IMR-90 (cell line): ENCODE data around the gene NRL. TPM values are rescaled to one million over a fixed set of nuclear protein-coding genes. Genes with fewer than 3 reads are reported as not detected.
"Not testable (repeated sequence)": the region's sequence is repeated elsewhere in the genome, so short reads cannot be mapped to it uniquely, and the experiment has no call there.

Experiments
- ATAC-seq: fragments of 200-7000 bp; cut with Tn5 transposase; 2 replicates; pipeline ENCODE4 v1.9.1; 2020; ENCODE audit warnings: low read depth, mild to moderate bottlenecking, moderate library complexity
- BruUV-seq: library from RNA; stranded (reverse); fragments of 400-500 nt; replicated peaks from 2 replicates; lab custom pipeline; 2021; lab: Mats Ljungman, UMichigan
- CTCF ChIA-PET: fragments of 300-600 bp; formaldehyde crosslinking; extraction: SDS; loops from one replicate; lab custom pipeline; 2021; ENCODE audit warnings: antibody characterized with exemption; lab: Yijun Ruan, JAX
- POLR2A ChIA-PET: fragments of 300-600 bp; sonication (Branson Sonifier 250); formaldehyde crosslinking; loops from one replicate; lab custom pipeline; 2022; ENCODE audit warnings: antibody characterized with exemption; ENCODE audit not compliant: unreplicated experiment; lab: Charles Lee
- DNase-seq: peaks from one replicate; pipeline ENCODE4 v3.0.0; 2013
- H2AFZ ChIP-seq: replicated peaks from 2 replicates; pipeline ENCODE3; 2013; ENCODE audit warnings: low read length, mild to moderate bottlenecking; ENCODE audit not compliant: poor library complexity
- H2AK5ac ChIP-seq: 2 replicates; pipeline ENCODE4 v1.6.1; 2013; ENCODE audit warnings: low read depth, low read length, inconsistent platforms
- H2AK9ac ChIP-seq: replicated peaks from 2 replicates; pipeline ENCODE3; 2013; ENCODE audit warnings: mild to moderate bottlenecking, low read depth, low read length, moderate library complexity; ENCODE audit not compliant: poor library complexity
- H2BK120ac ChIP-seq: 2 replicates; pipeline ENCODE4 v1.6.1; 2013; ENCODE audit warnings: low read depth, low read length, inconsistent platforms
- H2BK15ac ChIP-seq: 3 replicates; pipeline ENCODE4 v1.6.1; 2013; ENCODE audit warnings: low read depth, low read length, inconsistent platforms
- H2BK20ac ChIP-seq: 2 replicates; pipeline ENCODE4 v1.6.1; 2013; ENCODE audit warnings: low read depth, mild to moderate bottlenecking, inconsistent platforms, low read length, moderate library complexity
- H2BK5ac ChIP-seq: 2 replicates; pipeline ENCODE4 v1.6.1; 2013; ENCODE audit warnings: mild to moderate bottlenecking, low read depth, low read length, inconsistent platforms; ENCODE audit not compliant: poor library complexity, severe bottlenecking
- H3K14ac ChIP-seq: replicated peaks from 2 replicates; pipeline ENCODE4 v1.6.1; 2013; ENCODE audit warnings: low read depth, low read length, inconsistent platforms
- H3K18ac ChIP-seq: 2 replicates; pipeline ENCODE4 v1.6.1; 2013; ENCODE audit warnings: low read depth, low read length, control low read depth
- H3K23ac ChIP-seq: 2 replicates; pipeline ENCODE4 v1.6.1; 2013; ENCODE audit warnings: low read depth, low read length, inconsistent platforms
- H3K27ac ChIP-seq: 2 replicates; pipeline ENCODE4 v1.5.1; 2013; ENCODE audit warnings: mild to moderate bottlenecking, control low read depth, low read length; ENCODE audit not compliant: insufficient read depth
- H3K27me3 ChIP-seq: 2 replicates; pipeline ENCODE4 v1.6.1; 2013; ENCODE audit warnings: low read length; ENCODE audit not compliant: control insufficient read depth, insufficient read depth
- H3K36me3 ChIP-seq: 2 replicates; pipeline ENCODE4 v1.6.1; 2013; ENCODE audit warnings: low read length, mixed read lengths; ENCODE audit not compliant: control insufficient read depth, insufficient read depth
- H3K4ac ChIP-seq: 2 replicates; pipeline ENCODE4 v1.6.1; 2013; ENCODE audit warnings: low read depth, low read length, inconsistent platforms
- H3K4me1 ChIP-seq: 2 replicates; pipeline ENCODE4 v1.6.1; 2013; ENCODE audit warnings: low read length, mixed read lengths; ENCODE audit not compliant: control insufficient read depth, insufficient read depth
- H3K4me2 ChIP-seq: 2 replicates; pipeline ENCODE4 v1.6.1; 2013; ENCODE audit warnings: low read depth, mild to moderate bottlenecking, control low read depth, low read length, moderate library complexity
- H3K4me3 ChIP-seq: 2 replicates; pipeline ENCODE4 v1.5.1; 2013; ENCODE audit warnings: low read depth, mild to moderate bottlenecking, control low read depth, low read length, moderate library complexity; ENCODE audit not compliant: insufficient read depth
- H3K56ac ChIP-seq: 2 replicates; pipeline ENCODE4 v1.6.1; 2013; ENCODE audit warnings: low read length, inconsistent platforms; ENCODE audit not compliant: insufficient read depth; ENCODE audit errors: extremely low read depth
- H3K79me1 ChIP-seq, 2 experiments: 2 replicates each; pipeline ENCODE4 v1.6.1; 2013; ENCODE audit warnings: low read length in 2 of 2, inconsistent platforms in 1 of 2, low read depth in 1 of 2
- H3K9ac ChIP-seq: 2 replicates; pipeline ENCODE4 v1.6.1; 2013; ENCODE audit warnings: low read depth, low read length, control low read depth
- H3K9me1 ChIP-seq: 2 replicates; pipeline ENCODE4 v1.6.1; 2013; ENCODE audit warnings: low read length, inconsistent platforms; ENCODE audit not compliant: insufficient read depth
- H3K9me3 ChIP-seq: 2 replicates; pipeline ENCODE4 v1.6.1; 2013; ENCODE audit warnings: low read length; ENCODE audit not compliant: control insufficient read depth, insufficient read depth
- H4K20me1 ChIP-seq: 2 replicates; pipeline ENCODE4 v1.6.1; 2013; ENCODE audit warnings: low read length, inconsistent platforms; ENCODE audit not compliant: insufficient read depth
- H4K5ac ChIP-seq: 2 replicates; pipeline ENCODE4 v1.6.1; 2013; ENCODE audit warnings: mild to moderate bottlenecking, low read depth, low read length, control low read depth
- H4K8ac ChIP-seq, 2 experiments: 2 replicates each; pipeline ENCODE4 v1.6.1; 2013; ENCODE audit warnings: low read depth in 2 of 2, low read length in 2 of 2, control low read depth in 1 of 2, inconsistent platforms in 1 of 2
- H4K91ac ChIP-seq: 2 replicates; pipeline ENCODE4 v1.6.1; 2013; ENCODE audit warnings: low read depth, low read length, inconsistent platforms; ENCODE audit not compliant: insufficient read depth
- CEBPB ChIP-seq: IDR thresholded peaks from 2 replicates; pipeline ENCODE4 v1.6.1; 2012; ENCODE audit warnings: low read depth, low read length, improper control_type of control experiment
- FOS ChIP-seq: fragments of 150-350 bp; IDR thresholded peaks from 2 replicates; pipeline ENCODE4 v1.6.1; 2016; ENCODE audit warnings: low read depth, low read length
- MAFK ChIP-seq: IDR thresholded peaks from 2 replicates; pipeline ENCODE4 v1.6.1; 2012; ENCODE audit warnings: low read depth, low read length, improper control_type of control experiment
- MAZ ChIP-seq: IDR thresholded peaks from 2 replicates; pipeline ENCODE4 v1.6.1; 2012; ENCODE audit warnings: low read depth, mild to moderate bottlenecking, low read length, improper control_type of control experiment, moderate library complexity, borderline replicate concordance
- NFE2L2 ChIP-seq: fragments of 150-350 bp; IDR thresholded peaks from 2 replicates; pipeline ENCODE4 v1.6.1; 2016; ENCODE audit warnings: low read depth, mild to moderate bottlenecking, low read length
- WGBS, 2 experiments: methylation state at CpG; one replicate each; pipeline versions ENCODE4 v1.1.5 to v1.1.7; 2013; ENCODE audit warnings: missing lambda C conversion rate in 2 of 2; ENCODE audit not compliant: insufficient read length in 1 of 2; ENCODE audit errors: extremely low coverage in 2 of 2; 5-methylcytosine and 5-hydroxymethylcytosine counted together
- dilution Hi-C: fragments of 300-500 bp; cut with HindIII; formaldehyde crosslinking; loops from one replicate; pipeline ENCODE4 v1.14.3; 2018; ENCODE audit warnings: low sequenced_read_pairs; ENCODE audit not compliant: unreplicated experiment
- in situ Hi-C: fragments of 300-500 bp; cut with MboI; formaldehyde crosslinking; loops from 3 replicates; pipeline ENCODE4 v1.14.3; 2019; ENCODE audit warnings: low sequenced_read_pairs, inconsistent platforms, mixed read lengths
- intact Hi-C: fragments of 100-400 bp; cut with micrococcal nuclease; formaldehyde crosslinking; loops from 2 replicates; pipeline ENCODE4 v1.10.0; 2022
- polyA plus RNA-seq, 3 experiments: library from polyadenylated mRNA; depleted of rRNA; stranded (reverse); fragments of >200 nt; gene quantifications; 2 replicates each; pipeline ENCODE4 v1.2.3, GENCODE V29; 2012; ENCODE audit warnings: low replicate concordance in 1 of 3
- total RNA-seq: library from RNA; depleted of rRNA; stranded (reverse); fragments of >200 nt; gene quantifications from 2 replicates; pipeline ENCODE4 v1.2.3, GENCODE V29; 2012

NRL gene
- total and polyA plus RNA-seq, 2 of the 4 experiments (the other 2 are of a cell fraction) = 0.18 to 0.70 TPM

- ChIA-PET POLR2A (no interaction called here), CTCF (no interaction called here)
- Histone ChIP-seq H3K27me3 (no peaks in the 10 kb centered on the region), H2AFZ (no peak overlapping the region), H3K79me1 (no peaks in the 10 kb centered on the region), H3K27ac (no peak overlapping the region), H4K5ac (no peak overlapping the region), H3K14ac (no peak overlapping the region), H3K4me2 (no peak overlapping the region), H3K4me1 (no peaks in the 10 kb centered on the region), H2BK120ac (no peak overlapping the region), H3K9me1 (no peaks in the 10 kb centered on the region), H4K8ac (no peak overlapping the region), H3K18ac (no peak overlapping the region), H2BK20ac (no peak overlapping the region), H3K23ac (no peak overlapping the region), H3K4ac (no peak overlapping the region), H2AK5ac (no peak overlapping the region), H3K56ac (no peak overlapping the region), H3K36me3 (no peaks in the 10 kb centered on the region), H2BK15ac (no peak overlapping the region), H3K9me3 (peaks cover 3% of the 10 kb centered on the region; the same call in 1 of the 2 replicates), H4K20me1 (no peaks in the 10 kb centered on the region), H3K4me3 (no peak overlapping the region), H3K9ac (no peak overlapping the region), H2AK9ac (no peak overlapping the region), H2BK5ac (no peak overlapping the region), H4K91ac (no peak overlapping the region)
- no TSS peak for BruUV-seq
- dilution Hi-C loops (no loop called here), intact Hi-C loops (loop anchor here (5.0 kb wide), 1 partner anchor 46 kb away; the partner anchor contains the start of gene DHRS4L2), in situ Hi-C loops (loop anchor here (10.0 kb wide), 1 partner anchor 48 kb away; the partner anchor contains the start of gene DHRS4L2)
- ATAC-seq = no peak
- TF ChIP-seq FOS = peak; percentile 59; the same call in 1 of the 2 replicates
- no peak for TF ChIP-seq MAZ
- peak; percentile 87 for TF ChIP-seq NFE2L2
- TF ChIP-seq CEBPB = peak; percentile 92
- peak; percentile 10; the same call in 1 of the 2 replicates for TF ChIP-seq MAFK
- DNase-seq = peak; percentile 79
- WGBS, 2 experiments = 50% methylated on average over 1 of the region's 2 CpGs; no CpG with 5 or more reads in 1 of the 2 experiments
These were observed 81.9 kb downstream of the NRL start for GRCh38 chr14:24032727-24033418.

DNA sequence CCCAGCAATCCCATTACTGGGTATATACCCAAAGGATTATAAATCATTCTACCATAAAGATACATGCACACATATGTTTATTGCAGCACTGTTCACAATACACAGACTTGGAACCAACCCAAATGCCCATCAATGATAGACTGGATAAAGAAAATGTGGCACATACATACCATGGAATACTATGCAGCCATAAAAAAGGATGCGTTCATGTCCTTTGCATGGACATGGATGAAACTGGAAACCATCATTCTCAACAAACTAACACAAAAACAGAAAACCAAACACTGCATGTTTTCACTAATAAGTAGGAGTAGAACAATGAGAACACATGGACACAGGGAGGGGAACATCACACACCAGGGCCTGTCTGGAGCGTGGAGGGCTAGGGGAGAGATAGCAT, 83.4 kb downstream of the NRL start:
- WGBS, 2 experiments = no CpG with 5 or more reads among the region's 2 CpGs
- BruUV-seq, H2AK9ac ChIP-seq, H3K9me3 ChIP-seq, H3K4ac ChIP-seq, H3K27ac ChIP-seq, H4K91ac ChIP-seq, H3K79me1 ChIP-seq, ATAC-seq, DNase-seq, H2BK20ac ChIP-seq, H3K36me3 ChIP-seq, H3K4me2 ChIP-seq, H3K4me1 ChIP-seq, H2AFZ ChIP-seq, H2BK15ac ChIP-seq, H4K8ac ChIP-seq, CTCF ChIA-PET, H3K14ac ChIP-seq, dilution Hi-C loops, H2BK120ac ChIP-seq, H3K4me3 ChIP-seq, H3K56ac ChIP-seq, H2AK5ac ChIP-seq, H3K23ac ChIP-seq, H4K20me1 ChIP-seq, H3K9ac ChIP-seq, H3K9me1 ChIP-seq, H2BK5ac ChIP-seq, H3K18ac ChIP-seq, H4K5ac ChIP-seq, H3K27me3 ChIP-seq, POLR2A ChIA-PET: not testable (repeated sequence)
- intact Hi-C loops = loop anchor here (5.0 kb wide), 1 partner anchor 44 kb away; the partner anchor contains the start of gene DHRS4L2
- in situ Hi-C loops = loop anchor here (10.0 kb wide), 1 partner anchor 47 kb away; the partner anchor contains the start of gene DHRS4L2
